GM12878 (cell line): ENCODE results near the gene DMXL2.

Experiments used
- CTCF ChIP-seq, 3 experiments: IDR thresholded peaks in 2 of 3; conservative IDR thresholded peaks in 1 of 3; 2 replicates each; pipeline ENCODE4 v1.5.1; 2011; ENCODE audit warnings: low read depth in 3 of 3, low read length in 3 of 3, mild to moderate bottlenecking in 3 of 3, control low read depth in 2 of 3, moderate library complexity in 2 of 3, inconsistent platforms in 1 of 3, mixed read lengths in 1 of 3; ENCODE audit not compliant: control insufficient read depth in 2 of 3, insufficient read depth in 1 of 3; ENCODE audit errors: extremely low read depth in 1 of 3
- DPF2 ChIP-seq: fragments of 450-650 bp; IDR thresholded peaks from 2 replicates; pipeline ENCODE4 v1.6.1; 2017; ENCODE audit warnings: mild to moderate bottlenecking
- EZH2 ChIP-seq: IDR thresholded peaks from 2 replicates; pipeline ENCODE4 v1.6.1; 2012; ENCODE audit warnings: low read depth, mild to moderate bottlenecking, control low read depth, inconsistent platforms, low read length, borderline replicate concordance; ENCODE audit not compliant: control insufficient read depth
- POLR2AphosphoS5 ChIP-seq: IDR thresholded peaks from 2 replicates; pipeline ENCODE4 v1.6.1; 2011; ENCODE audit warnings: mild to moderate bottlenecking, low read length, inconsistent platforms
- SUZ12 ChIP-seq: fragments of 200-600 bp; sonication (generic); IDR thresholded peaks from one replicate; pipeline ENCODE4 v1.6.1; 2018; ENCODE audit warnings: antibody characterized with exemption, mild to moderate bottlenecking; ENCODE audit not compliant: unreplicated experiment
- TCF12 ChIP-seq: IDR thresholded peaks from 2 replicates; pipeline ENCODE4 v1.6.1; 2011; ENCODE audit warnings: low read depth, mild to moderate bottlenecking, low read length

GRCh38 chr15:51585986-51586385, 36.6 kb downstream of the DMXL2 start:
- no peak for TF ChIP-seq SUZ12
- TF ChIP-seq CTCF (IDR thresholded peaks at IDR 0.05 in 2 of 3, conservative IDR thresholded peaks at IDR 0.05 in 1 of 3; ENCODE audit: control insufficient read depth in 2 of 3, extremely low read depth in 1 of 3, insufficient read depth in 1 of 3, low read depth in 3 of 3, low read length in 3 of 3) = no peak
- TF ChIP-seq POLR2AphosphoS5 = no peak
- no peak for TF ChIP-seq DPF2
- TF ChIP-seq TCF12 = no peak
- no peak for TF ChIP-seq EZH2
